Brain pericyte (primary cell): ENCODE measurements around the gene ABLIM3.

ENCODE experiments used
- DNase-seq: peaks from one replicate; pipeline ENCODE4 v3.0.0-alpha.2; 2012; ENCODE audit warnings: low read depth, low spot score

Gene ABLIM3

DNA sequence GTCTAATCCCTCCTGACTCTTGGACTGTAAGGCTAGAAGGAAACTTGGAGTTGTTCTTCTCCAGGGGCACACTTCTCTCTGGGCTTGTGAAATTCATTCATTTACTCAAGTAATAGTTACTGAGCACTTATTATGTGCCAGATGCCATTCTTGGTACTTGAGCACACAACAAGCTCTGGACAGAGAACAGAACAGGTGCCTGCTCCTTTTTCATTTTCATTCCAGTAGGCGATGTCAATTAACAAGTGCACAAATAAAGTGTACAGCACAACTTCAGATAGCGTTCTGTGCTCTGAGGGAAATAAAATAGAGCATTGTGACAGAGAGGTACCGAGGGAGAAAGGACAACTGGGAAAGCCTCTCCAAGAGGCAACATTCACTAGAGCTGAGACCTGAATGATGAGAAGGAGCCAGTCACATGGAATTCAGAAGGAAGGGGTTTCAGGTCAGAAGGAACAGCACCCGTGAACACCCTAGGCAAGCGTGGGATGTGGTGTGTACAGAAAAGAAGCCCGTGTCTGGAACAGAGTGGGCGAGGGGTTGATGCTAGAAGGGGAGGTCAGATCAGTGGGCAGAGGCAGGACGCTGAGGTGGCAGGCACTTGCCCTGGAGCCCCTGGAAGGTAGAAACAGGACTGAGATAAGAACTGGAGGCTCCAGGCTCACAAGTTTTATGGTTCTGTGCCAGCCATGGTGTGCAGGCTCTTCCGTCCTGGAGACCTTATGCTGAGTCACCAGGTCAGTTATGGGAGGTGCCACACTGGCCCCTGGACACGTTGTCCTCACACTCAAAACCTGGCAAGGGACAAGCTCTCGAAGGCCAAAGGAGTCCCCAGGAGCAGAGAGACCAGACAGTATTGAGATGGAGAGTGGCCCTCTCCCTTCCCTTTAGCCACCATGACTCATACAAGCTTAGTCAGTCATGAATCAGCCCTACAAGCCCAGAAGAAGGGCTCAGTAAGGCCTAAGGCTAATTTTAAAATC is 7.2 kb upstream of the ABLIM3 start:
- no peak for DNase-seq

DNA sequence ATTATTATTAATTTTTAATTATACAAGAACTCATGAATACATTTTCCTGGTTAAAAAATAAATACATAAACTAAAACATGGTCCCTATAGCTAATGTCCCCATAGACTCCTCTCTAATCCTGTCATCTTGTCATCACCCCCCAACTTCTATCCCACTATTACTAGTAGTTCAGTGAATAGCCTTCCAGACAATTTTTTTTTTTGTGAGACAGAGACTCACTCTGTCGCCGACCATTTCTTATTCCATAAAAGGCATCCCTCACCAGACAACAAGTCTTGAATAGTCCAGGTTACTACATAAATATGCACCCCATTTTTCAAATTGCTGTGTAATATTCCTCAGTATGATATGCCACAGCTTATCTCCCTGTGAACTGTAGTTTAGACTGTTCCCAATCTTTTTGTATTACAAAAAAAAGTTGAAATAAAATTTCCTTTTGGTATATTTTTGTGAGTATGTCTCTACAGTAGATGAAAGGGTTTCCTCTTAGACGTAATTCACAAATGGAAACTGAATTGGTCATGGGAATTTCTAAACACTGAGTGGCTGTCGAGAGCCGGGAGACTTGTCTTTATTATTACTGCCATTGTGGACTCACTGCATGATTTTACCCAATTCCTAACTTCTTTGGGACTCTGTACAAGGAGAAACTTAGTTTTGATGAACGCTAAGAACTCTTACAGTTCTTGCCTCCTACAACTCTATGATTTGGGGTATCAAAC is 6.4 kb upstream of the ABLIM3 start:
- no peak for DNase-seq

DNA sequence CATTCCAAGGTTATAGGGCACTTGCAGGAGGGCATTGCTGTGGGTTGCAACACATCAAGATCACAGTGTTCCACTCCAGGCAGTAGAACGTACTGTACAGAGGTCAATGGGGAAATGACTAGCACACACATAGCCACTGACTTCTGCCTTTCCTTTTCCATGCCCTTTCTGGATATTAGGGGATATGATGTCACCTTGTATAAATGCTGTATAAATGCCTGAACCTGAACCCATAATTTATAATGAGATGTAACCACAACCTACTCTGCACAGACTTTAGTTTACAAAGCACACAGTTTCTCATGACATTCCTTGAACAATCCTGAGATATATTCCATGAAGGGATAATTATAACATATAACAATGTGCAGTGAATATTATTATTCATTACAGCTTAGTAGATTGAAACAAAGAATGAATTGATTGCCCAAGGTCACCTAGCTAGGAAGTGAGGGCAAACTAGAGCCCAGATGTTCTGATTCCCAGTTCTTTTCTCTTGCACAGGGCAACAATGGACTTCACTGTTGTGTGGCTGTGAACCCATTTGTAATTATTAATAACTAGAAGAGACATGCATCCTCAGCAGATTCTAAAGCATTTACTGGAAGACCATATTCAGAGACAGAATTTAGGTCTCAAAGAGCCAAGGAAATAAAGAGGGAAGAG is 5.6 kb upstream of the ABLIM3 start:
- no peak for DNase-seq

DNA sequence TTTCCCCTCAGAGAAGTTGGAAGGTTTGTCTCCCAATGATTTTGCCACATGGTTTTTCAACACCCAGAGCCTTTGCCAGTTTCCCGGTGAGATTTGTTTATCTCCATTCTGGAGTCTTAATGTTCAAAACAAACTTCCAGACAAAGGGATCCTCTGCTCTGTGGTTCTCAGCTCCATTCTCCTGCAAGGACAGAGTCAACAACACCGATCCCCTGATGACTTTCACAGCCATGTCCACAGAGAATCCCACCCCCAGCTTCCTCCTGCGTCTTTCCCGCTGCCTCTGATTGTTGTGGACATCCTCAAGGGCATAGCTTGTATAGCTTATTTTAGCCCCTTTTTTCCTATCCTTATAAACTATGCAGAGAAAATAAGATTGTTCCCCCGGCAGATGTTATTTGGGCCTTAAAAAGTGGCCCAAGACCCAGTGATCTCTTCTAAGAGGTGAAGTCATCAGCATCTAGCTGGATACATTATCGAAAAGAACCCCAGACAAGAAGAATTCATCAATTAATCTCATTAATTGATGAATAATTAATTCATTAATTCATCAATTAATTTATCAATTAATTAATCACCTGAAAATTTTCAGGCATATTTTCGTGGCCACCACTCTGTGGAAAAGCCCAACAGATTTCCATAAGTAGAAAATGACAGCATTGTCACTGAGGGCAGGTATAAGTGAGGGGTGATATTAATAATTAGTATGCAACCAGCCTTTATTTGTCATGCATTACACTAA is 2.9 kb upstream of the ABLIM3 start:
- DNase-seq = no peak

DNA sequence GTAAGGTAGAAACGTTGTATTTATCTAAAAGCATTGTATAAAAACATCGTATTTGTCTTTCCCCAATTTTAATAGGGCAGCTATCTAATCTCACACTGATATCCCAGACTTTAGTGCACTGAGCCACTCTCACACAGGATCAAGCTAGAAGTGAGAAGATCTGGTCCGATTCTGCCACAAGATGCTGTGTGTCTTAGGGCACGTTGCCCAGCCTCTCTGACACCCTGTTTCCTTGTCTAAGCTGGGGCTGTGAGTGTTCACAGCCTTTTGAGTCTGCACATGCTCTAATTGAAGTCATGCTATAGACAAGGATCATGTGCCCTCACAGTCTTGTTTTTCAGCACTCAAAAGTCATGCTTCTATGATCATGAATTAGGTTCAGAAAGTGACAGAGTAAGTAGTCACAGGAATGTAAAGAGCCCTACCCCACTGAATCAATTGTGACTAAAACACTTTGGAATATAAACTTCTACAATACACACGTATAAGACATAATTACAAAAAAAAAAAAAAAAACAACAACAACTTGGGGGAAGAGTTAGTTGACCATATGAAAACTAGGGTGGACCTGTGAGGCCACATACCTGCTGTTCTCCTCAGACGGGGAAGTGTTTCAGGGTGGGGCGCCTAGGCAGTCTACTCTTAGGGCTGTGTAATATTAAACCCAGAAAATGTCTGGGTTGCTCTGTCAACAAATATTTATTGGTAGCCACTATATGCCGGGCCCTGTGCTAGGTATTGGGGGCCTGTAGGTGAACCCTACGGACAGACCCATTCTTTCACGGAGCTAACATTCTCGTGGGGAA is 893 bp upstream of the ABLIM3 start:
- DNase-seq = no peak

DNA sequence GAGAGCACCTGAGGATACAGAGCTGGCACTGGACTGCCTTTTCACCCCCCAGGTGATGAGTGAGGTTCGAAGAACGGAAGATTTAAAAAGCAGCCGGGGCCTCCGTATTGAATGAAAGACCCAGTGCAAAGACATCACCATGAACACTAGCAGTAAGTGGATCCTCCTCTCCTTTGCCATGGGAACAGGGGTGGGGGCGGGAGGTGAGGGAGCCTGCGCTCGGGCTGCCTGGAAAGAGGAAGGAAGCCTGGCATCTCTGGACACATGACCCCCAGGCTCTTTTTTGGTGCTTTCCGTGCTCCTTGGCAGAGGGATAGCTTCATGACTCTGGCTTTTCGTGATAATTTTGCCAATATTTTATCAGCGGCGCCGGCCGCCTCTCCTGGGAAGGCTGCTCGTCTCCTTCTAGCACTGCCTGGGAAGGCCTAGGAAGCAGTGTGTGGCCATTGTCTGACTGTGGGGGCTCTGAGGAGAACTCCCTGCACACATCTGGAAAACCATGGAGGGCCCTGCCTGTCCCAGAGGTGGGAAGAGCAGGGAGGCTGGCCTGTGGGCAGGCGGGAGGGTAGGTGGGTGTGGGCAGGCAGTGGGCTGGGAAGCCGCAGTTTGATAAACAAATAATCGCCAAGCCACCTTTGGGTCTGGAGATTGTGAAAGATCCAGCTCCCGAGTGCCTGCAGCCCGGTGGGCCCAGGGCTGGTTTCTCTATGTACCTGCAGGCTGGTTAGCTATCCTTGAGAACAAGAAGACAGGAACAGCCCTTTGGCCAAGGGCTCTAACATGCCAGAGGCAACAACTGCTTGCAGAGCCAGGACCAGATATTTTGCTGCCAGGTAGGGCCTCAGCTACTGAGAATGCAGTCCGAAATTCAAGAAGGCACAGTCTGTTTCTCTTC is 911 bp downstream of the ABLIM3 start:
- DNase-seq = no peak

DNA sequence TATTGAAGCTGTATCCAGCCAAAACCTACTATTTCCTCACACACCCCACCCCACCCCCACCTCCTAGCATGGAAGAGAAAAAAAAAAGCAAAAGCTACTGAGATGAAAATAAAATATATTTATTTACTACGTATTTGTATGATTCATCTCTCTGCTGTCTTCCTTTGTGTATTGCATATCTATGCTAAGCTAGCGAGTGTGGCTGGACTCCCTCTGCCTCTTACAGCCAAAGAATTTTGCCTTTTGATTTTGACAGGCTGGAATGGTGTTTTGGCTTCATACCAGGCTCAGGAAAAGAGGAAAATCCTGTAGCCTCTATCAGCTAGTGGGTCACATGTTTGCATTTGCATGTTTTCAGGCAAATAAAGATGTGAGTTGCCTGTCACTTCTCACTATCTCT is 2.2 kb downstream of the ABLIM3 start:
- DNase-seq = no peak

DNA sequence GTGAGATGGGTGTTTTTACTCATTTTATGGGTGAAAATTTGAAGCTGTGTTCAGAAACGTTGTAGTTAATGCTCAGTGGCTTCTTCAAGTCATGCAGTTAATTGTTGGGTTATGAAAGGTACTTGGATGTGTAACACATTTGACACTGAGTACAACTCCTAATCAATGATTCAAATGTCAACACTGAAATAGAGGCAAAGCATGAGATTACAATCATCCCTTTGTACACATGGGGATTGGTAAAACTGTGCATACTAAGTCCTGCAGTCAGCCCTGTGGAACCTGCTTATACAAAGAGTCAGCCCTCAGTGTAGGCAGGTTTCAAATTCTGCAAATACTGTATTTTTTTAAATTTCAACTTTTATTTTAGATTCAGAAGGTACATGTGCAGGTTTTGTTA is 3.3 kb downstream of the ABLIM3 start:
- DNase-seq = no peak

DNA sequence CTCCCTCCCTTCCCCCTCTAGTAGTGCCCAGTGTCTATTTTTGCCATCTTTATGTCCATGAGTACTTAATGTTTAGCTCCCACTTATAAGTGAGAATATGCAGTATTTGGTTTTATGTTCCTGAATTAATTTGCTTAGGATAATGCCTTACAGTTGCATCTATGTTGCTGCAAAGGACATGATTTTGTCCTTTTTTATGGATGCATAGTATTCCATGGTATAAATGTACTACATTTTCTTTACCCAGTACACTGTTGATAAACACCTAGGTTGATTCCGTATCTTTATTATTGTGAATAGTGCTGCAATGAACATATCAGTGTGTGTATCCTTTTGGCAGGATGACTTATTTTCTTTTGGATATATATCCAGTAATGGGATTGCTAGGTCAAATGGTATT is 3.8 kb downstream of the ABLIM3 start:
- DNase-seq = no peak

DNA sequence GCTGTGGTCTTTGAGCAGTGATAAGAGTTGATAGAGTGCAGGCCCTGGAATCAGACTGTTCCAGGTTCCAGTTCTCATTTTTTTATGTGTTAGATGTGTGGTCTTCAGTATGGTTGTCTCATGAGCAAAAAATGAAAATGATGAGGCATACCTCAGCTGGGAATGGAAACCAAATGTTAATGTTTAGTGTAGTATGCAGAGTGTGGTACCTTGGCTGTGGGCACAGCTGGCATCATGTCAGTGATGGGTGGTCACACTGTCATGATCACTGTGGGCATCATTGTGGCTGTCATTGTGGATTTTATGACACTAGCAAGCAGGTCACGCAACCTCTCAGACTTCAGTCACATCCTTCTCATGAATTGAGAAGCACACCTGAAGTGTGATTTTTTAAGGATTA is 6.4 kb downstream of the ABLIM3 start:
- DNase-seq = no peak

DNA sequence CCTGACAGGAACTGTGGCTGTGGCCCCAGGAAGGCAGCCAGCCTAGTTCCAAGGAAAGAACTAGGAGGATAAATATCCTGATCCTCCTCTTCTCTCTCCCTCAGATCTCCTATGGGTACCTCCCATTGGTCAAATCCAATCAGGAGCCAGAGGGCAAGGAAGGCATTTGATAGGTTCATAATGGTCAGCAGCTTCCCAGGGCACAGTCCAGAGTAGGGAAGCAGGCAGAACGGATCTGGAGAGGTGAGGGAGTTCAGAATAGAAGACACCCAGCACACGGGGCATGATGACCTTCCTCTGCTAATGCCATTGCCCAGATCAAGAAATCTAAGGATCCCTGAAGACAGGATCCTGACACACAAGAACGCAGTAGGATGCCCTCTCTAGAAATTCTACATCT is 8.6 kb downstream of the ABLIM3 start:
- no peak for DNase-seq

DNA sequence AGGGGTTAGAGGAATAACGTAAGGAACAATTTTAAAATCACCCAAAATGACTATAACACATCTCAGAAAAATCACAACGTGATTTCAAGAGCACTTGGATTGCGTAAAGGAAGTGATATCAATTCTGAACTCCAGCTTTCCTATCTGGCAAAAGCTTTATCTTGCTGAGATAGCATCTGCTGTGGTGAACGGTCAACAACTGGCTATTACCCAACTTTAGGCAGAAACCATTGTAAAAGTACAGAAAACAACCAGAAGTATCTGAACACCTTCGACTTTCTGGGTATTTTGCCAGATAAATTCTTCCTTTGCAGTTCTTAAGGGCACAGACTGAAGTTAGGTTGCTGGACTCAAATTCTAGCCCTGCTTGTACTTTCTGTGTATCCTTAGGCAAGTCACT is 9.2 kb downstream of the ABLIM3 start:
- no peak for DNase-seq

DNA sequence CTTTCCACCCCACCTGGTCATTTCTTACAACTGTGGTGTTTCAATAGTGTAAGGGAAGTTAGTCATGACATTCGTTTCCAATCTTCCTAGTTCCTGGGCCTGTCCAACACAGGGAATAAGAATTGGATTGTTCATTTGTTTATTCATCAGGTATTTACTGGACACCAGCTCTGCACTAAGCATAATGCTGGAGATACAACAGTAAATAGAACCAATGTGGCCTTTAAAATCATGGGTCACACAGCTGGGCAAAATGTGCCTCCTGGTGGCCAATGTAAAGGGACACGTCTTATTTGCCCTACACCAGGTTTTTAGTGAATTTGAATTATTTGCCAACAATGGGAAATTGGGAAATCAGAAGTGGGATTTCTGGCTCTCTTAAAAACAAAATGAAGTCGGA is 10.4 kb downstream of the ABLIM3 start:
- DNase-seq = no peak

DNA sequence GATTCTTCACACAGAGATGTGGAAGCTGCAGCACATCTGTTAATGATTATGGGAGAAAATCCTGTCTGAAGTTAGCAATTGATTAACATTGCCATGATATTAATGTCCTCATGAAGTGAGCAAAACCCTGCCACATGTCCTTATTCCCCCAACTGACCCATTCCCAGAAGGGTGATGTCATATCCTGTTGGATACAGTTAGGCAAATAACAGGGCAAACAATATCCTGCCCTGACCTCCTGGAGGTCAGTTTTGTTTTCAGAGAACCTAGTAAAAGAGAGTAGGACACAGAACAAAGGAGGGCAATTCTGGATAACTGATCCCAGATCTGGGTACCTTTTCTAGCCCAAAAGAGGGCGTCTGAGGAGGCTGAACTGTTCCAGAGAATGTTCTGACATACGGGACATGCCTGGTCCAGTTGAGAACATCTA is 11.0 kb downstream of the ABLIM3 start:
- no peak for DNase-seq

DNA sequence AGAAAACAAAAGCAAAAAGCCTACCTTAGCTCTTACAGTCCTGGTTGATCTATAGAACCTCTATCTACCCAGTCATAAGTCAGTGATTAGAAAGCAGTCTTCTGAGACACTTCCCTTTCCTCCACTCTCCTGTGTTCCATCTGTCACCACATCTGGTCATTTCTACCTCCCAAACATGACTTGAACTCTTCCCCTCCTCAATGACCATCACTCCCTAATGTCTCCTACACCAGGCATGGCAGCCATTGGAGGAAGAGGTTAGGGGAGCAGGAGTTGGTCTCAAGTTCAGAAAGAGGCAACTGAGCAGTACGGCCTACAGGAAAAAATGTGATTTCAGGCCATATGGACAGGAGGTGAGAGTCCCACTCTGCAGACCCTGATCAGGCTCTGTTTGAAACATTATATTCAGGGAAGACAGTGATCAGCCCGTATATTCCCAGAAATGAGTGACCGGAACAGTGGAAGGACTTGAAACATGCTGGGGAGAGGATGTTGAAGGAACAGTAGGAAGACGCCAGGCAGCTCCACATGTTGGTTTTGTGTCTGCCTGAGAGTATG is 12.0 kb downstream of the ABLIM3 start:
- DNase-seq = no peak

DNA sequence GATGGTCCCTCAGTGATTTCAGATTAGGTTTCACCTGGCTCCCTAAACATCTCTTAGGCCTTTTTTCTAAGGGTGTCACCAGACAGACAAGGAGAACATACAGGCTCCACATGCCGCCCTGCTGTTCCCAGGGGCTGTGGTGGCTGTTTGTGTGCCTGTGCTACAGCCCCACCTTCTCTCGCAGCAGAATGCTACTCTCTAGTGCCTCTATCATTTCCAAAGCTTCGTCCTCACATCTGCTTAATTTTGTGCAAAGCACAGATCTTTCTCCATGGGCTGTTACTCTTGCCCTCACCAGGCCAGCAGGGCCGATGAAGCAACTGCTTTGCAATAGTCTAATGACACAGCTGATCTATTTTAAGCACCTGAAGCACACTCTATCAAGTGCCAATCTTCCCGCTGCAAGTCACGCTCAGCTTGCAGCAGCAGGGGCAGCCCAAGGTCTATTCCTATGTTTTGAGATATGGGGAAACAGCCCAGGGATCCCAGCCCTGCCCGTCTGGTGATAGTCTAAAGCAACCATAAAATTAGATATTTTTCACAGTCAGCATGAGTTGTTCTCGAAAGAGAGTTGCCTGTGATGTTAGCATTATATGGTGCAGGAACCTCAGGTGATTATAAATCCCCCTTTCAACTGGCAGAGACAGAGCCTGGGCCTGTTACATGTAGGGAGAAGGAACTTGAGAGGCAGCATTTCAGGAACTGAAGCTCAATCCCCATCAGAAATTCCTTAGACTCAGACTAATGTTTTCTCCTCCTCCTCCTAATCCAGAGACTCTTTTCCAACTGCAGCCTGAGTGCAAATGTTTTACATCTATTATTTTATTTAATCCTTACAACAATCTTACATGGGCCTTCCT is 12.7 kb downstream of the ABLIM3 start:
- DNase-seq = no peak

DNA sequence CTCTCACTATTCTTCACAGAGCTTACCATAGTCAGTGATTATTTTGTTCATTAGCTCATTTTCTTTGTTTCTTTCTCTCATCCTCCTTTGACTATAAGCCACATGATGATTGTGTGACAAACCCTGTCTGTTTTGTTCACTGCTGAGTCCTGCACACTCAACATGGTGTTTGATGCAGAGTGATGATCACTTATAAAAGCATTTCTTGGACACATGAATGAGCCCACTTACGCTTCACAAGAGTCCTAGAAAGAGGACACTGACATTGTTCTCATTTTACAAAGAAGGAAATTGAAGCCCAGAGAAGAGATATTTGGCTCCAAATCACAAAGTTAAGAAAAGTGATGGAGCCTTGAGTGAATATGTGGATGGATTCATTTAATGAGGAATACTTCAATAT is 13.4 kb downstream of the ABLIM3 start:
- no peak for DNase-seq

DNA sequence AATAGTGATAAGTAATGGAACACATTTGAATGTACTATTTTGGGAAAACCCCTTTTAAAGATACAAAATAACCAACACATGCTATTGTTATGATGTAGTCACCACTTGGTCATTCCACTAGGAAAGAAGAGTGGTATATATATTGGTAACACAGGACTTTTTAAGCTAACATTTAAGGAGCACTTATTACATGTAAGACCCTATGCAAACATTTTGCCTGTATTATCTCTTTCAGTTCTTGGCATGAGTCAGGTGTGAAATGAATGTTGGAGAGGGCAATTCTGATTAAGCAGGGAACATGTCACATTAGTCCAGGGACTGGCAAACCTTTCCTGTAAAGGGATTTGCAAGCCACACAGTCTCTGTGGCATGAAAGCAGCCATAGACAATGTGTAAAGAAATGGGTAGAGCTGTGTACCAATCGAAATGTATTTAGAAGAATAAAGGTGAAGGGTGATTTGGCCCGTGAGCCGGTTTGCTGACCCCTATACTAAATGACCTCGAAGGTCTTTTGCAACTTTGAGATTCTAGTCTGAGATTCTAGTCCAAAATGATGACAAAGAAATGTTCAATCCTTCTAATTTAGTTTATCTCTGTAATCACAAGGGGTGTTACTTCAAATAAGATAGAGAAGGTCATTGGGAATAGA is 15.3 kb downstream of the ABLIM3 start:
- no peak for DNase-seq
